GM18520 (cell line): ENCODE results near the gene ZWILCH.
"Not testable (repeated sequence)": the region's sequence is repeated elsewhere in the genome, so short reads cannot be mapped to it uniquely, and the experiment has no call there.

Experiments used
- ATAC-seq: cut with Tn5 transposase; IDR thresholded peaks from one replicate; pipeline ENCODE4 v1.9.1; 2021; ENCODE audit not compliant: unreplicated experiment

Gene ZWILCH

GRCh38 chr15:66578286-66578875, 73.3 kb downstream of the ZWILCH start:
- no peak for ATAC-seq

GRCh38 chr15:66580643-66581042, 75.5 kb downstream of the ZWILCH start:
- no peak for ATAC-seq

GRCh38 chr15:66581972-66582537, 76.9 kb downstream of the ZWILCH start:
- no peak for ATAC-seq

GRCh38 chr15:66586155-66586976, 81.2 kb downstream of the ZWILCH start:
- no peak for ATAC-seq

- no peak for ATAC-seq
Observed at GRCh38 chr15:66587020-66587419, 81.9 kb downstream of the ZWILCH start.

- ATAC-seq: no peak
Observed at GRCh38 chr15:66587749-66588148, 82.6 kb downstream of the ZWILCH start.

- no peak for ATAC-seq
Observed at GRCh38 chr15:66588537-66588936, 83.4 kb downstream of the ZWILCH start.

GRCh38 chr15:66588971-66589370, 83.8 kb downstream of the ZWILCH start:
- ATAC-seq: no peak

- not testable (repeated sequence) for ATAC-seq
Observed at GRCh38 chr15:66589429-66589828, 84.3 kb downstream of the ZWILCH start.

GRCh38 chr15:66590435-66590834, 85.3 kb downstream of the ZWILCH start:
- no peak for ATAC-seq

- ATAC-seq: no peak
Observed at GRCh38 chr15:66591322-66591862, 86.3 kb downstream of the ZWILCH start.

- no peak for ATAC-seq
Observed at GRCh38 chr15:66592505-66593218, 87.5 kb downstream of the ZWILCH start.

GRCh38 chr15:66593219-66593780, 88.2 kb downstream of the ZWILCH start:
- no peak for ATAC-seq

- no peak for ATAC-seq
Observed at GRCh38 chr15:66594344-66594743, 89.2 kb downstream of the ZWILCH start.

GRCh38 chr15:66594836-66595235, 89.7 kb downstream of the ZWILCH start:
- ATAC-seq: no peak

GRCh38 chr15:66595332-66595731, 90.2 kb downstream of the ZWILCH start:
- ATAC-seq: no peak

GRCh38 chr15:66595931-66596545, 90.9 kb downstream of the ZWILCH start:
- ATAC-seq: no peak

GRCh38 chr15:66598095-66598815, 93.1 kb downstream of the ZWILCH start:
- ATAC-seq: no peak
